ENCODE data around the gene NDST1.

Gene NDST1

DNA sequence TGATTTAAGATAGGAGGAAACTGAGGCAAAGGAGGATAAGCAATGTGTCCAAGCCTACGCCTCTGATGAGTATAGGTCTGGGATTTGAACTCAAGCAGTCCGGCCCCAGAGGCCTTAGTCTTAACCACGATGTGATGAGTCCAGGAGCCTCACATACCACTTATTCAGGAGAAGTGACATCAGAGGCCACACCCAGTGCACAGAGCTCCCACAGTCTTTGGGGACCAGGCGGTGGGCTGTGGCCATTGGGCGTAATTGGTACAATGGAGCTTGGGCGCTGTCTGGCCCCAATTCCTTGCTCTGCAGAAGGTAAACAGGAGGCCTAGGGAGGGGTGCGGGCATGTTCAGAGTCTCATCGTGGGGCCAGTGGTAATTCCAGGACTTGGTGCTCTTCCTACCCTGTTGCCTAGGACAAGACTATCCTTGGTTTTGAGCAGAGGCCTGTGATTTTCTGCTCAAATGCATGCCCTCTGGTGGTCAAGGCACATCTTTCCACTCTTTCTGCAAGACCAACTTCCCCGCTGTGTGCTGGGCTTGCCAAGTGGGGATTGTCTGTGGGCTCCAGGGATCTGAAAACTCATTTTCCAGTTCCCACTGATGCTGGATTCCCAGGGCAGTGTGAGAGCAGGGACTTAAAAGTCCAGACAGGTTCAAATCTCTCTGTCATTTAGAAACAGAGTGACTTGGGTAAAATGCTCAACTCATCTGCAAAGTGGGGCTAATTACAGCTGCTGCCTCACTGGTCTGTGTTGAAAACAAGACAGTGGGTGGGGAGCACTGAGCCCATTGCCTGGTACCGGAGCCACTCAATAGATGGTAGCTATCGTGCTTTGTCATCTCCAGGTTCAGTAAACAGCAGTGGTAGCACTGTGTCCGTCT is 15.8 kb downstream of the NDST1 start:
- DNase-seq (ENCODE audit: low spot score): peak; percentile 70

DNA sequence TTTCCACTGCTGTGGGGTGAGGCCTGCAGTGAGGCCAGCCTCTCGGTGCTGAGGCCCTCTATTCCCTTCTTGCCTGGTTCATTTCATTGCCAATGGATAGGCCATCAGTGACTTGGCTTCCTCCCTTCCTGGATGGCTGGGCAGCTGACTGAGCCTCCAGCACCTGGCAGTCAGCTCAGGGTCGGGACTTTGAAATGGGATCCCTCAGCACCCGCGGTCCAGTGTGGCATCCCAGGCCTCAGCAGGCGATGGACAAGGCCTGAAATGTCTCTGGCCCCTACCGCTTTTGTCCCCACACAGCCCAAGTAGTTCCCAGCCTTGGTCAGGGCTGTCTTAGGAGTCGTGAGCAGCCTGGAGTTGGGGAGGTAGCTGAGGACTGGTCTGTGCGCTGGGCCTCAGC is 17.2 kb downstream of the NDST1 start:
- no peak for DNase-seq (ENCODE audit: low spot score)

DNA sequence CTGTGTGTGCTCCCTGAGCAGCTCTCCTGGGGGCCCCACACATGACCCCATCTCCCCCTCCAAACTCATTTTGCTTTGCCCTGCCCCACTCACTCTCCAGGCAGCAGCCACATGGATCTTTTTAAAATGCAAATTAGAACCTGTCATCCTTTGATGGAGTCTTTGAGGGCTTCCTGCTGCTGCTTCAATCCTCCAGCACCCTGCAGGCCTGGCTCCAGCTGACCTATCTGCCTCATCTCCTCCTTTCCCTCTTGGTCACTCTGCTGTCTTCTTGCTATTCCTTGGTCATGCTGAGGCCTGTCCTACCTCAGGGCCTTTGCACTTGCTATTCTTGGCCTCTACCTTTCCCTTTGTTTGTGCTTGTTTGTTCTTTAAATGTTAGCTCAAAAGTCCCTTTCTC is 17.9 kb downstream of the NDST1 start:
- no peak for DNase-seq (ENCODE audit: low spot score)

DNA sequence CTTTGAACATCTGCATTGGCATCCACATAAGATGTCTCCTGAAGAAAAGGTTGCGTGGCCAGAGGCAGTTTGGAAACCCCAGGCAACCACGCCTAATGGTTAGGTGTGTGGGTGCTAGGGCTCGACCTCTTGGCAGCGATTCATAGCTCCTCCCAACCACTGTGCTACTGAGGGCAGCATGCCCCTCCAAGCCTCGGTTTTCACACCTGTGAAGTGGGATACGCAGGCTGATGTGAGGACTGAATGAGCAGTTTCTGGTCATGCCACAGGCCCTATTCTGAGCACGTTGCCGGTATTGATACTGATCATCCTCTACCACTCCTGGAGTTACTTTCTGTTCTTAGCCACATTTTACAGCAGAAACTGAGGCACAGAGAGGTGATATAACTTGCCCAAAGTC is 19.1 kb downstream of the NDST1 start:
- no peak for DNase-seq (ENCODE audit: low spot score)

DNA sequence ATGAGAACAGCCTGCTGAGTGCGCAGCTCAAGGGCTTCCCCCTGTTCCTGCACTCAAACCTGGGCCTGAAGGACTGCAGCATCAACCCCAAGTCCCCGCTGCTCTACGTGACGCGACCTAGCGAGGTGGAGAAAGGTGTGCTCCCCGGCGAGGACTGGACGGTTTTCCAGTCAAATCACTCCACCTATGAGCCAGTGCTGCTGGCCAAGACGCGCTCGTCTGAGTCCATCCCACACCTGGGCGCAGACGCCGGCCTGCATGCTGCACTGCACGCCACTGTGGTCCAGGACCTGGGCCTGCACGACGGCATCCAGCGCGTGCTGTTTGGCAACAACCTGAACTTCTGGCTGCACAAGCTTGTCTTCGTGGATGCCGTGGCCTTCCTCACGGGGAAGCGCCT is 19.9 kb downstream of the NDST1 start:
- DNase-seq (ENCODE audit: low spot score): no peak

DNA sequence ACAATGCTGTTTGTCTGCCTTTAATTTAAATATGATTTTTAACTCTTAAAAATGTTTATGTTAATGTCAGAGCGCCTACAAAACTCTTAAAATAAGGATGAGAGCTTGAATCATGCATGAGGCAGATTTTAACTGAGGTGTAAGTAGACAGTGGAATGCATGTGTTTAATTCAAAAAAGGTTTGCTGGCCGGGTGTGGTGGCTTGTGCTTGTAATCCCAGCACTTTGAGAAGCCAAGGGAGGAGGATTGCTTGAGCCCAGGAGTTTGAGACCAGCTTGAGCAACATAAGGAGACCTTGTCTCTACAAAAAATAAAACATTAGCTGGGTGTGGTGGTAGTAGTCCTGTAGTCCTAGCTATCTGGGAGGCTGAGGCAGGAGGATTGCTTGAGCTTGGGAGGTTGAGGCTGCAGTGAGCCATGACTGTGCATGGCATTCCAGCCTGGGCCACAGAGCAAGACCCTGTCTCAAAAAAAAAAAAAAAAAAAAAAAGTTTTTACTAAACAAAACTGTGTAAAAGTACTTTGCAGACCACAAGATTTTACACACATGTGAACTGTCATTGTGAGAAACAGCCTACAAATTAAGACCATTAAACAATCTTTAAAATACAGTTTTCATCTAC is 21.1 kb downstream of the NDST1 start:
- no peak for DNase-seq (ENCODE audit: low spot score)

DNA sequence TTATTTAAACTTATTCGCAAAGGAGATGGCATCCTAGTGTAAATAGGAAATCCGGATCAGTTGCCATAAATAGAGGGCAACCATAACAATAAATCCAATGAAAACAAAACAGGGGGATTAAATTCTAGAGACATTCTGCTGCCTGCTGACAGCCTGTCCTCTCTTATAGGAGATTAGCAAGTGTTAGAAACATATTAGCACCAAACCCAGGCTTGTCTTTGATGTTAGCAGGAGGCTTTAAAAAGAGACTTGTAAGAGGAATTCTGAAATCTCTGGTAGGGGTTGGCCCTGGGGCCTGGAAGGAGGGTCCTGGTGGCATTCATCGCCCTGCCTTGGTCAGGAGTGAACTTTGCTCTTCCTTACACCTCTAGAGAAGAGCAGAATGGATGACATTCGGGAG is 21.6 kb downstream of the NDST1 start:
- DNase-seq (ENCODE audit: low spot score): no peak

DNA sequence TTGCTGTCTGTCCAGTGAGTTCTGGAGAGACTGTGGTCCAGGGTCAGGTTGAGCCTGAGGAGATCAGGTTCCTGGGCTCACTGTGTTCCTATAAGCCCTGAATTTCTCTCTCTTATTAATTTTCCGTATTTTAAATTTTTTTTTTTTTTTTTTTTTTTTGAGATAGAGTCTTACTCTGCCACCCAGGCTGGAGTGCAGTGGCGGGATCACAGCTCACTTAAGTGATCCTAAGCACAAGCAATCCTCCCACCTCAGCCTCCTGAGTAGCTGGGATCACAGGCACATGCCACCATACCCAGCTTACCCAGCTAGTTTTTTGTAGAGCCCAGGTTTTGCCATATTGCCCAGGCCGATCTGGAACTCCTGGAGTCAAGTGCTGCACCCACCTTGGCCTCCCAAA is 22.5 kb downstream of the NDST1 start:
- no peak for DNase-seq (ENCODE audit: low spot score)

DNA sequence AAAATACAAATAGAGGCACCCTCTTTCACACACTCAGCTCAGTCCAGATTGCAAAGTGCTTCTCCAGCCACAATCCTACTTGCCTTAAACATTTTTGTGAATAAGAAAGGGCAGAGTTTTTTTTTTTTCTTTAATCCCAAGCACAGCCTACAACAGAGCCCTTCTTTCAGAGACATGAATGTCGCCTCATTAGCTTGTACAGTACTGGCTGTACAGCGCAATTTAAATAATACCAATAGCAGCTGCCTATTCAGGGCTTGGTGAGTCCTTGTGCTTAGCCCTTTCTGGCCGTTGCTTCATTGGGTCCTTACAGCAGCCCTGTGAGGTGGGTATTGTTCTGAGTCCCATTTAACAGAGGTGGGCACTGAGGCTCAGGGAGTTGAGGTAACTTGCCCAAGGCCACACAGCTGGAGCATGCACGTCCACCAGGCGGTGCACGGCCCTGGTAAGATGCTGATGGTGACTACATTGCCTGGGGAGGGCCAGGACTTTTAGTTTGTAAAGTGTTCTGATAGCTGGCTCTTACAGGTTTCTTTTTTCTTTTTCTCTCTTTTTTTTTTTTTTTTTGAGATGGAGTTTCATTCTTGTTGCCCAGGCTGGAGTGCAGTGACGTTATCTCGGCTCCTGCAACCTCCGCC is 23.1 kb downstream of the NDST1 start:
- no peak for DNase-seq (ENCODE audit: low spot score)

DNA sequence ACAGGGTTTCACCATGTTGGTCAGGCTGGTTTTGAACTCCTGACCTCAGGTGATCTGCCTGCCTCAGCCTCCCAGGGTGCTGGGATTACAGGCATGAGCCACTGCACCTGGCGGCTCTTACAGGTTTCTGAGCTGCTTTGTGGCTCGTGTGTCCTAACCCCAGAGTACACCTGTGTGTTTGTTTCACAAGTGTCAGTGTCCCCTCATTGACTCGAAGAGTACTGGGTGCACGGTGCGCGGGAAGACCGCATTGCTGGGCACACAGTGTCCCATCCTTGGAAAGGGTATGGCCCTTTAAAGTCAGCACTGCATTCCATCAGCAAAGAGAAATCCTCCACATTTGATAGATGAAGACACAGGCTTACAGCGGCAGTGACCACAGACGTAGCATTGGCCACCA is 23.8 kb downstream of the NDST1 start:
- no peak for DNase-seq (ENCODE audit: low spot score)

DNA sequence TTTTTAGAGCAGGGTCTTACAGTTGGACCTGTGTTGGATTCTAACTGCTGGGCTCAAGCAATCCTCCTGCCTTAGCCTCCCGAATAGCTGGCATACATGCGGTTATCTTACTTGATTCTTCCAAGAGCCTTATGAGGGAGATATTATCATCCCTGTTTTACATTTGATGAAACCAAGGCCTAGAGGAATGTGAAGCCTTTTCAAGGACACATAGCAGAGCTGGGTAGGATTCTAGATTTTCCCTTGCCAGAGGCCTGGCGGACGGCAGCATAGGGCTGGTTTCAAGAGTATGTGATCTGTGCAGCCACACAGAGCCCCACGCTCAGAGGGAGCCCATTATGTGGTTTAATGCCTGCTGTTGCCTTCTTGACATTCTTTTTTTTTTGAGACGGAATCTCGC is 24.2 kb downstream of the NDST1 start:
- no peak for DNase-seq (ENCODE audit: low spot score)

DNA sequence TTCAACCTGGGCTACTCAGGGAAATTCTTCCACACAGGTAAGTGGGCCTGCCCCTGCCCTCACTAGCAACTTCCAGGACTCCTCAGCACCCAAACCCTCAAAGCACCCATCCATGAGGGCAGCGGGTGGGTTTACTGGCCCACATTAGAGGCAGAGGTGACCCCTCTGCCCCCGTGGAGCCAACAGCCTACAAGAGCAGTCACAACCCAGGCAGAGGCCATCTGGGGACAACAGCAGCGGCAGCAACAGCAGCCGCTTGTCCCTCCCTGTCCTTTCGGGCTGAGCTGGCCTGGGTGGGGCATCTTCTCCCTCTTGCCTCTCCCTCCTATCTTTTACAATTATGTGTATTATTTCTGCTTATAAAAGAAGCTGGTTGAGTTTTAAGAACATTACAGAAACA is 25.1 kb downstream of the NDST1 start:
- DNase-seq (ENCODE audit: low spot score): no peak

DNA sequence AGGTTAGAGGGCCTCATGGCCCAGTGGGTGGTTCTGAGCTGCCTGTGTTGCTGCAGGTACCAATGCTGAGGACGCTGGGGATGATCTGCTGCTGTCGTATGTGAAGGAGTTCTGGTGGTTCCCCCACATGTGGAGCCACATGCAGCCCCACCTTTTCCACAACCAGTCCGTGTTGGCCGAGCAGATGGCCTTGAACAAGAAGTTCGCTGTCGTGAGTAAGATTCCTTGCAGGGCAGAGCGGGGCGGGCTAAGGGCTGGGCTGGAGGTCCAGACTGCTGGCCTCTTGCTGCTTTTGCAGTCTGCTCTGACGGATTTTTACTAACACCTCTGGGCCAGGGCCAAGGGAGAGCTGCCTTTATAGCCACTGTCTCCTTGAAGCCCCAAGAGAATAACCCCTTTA is 26.9 kb downstream of the NDST1 start:
- DNase-seq (ENCODE audit: low spot score): no peak

DNA sequence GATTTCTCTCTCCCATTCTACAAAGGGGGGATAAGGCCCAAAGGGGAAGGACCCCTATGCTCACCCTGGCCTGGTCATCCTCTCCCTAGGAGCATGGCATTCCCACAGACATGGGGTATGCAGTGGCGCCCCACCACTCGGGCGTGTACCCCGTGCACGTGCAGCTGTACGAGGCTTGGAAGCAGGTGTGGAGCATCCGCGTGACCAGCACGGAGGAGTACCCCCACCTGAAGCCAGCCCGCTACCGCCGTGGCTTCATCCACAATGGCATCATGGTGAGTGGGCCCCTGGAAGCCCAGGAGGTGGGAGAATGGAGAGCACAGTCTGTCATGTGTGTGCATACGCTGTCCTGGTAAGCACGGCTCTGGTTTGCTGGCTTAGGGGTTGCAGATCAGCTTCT is 27.7 kb downstream of the NDST1 start:
- DNase-seq (ENCODE audit: low spot score): no peak

DNA sequence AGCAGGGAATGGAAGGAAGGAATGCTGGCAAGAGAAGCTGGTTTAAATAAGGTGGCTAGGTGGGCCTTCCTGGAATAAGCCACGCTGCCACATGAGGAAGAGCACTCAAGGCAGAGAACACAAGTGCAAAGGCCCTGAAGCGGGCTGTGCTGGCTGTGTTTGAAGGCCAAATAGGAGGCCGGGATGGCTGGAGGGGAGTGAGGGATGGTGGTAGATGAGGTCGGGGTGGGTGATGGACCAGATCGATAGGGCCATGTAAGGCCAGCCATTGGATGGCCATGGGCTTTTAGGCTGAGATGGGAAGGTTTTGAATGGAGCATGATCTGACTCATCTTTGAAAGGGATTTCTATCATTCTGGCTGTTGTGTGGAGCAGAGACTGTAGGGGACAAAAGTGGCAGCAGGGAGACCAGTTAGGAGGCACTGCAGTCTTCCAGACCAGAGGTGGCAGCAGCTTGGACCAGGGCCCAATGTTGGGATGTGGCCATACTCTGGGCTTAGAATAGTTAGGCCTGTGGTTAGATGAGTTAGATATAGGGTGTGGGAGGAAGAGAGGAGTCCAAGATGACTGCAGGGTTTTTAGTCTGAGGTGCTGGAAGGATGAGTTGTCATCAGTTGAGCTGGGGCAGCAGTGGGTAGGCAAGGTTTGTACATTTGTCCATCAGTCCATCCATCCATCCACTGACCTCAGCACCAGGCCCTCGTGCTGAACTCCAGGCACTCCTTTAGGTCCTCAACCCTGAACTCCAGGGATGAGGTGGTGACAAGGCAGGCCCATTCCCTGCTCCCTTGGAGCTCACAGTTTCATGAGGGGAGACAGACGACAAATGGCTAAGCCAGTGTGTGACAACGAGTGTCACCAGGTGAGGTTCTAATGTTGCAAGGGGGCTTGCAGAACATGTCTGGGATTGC is 30.3 kb downstream of the NDST1 start:
- no peak for DNase-seq (ENCODE audit: low spot score)

DNA sequence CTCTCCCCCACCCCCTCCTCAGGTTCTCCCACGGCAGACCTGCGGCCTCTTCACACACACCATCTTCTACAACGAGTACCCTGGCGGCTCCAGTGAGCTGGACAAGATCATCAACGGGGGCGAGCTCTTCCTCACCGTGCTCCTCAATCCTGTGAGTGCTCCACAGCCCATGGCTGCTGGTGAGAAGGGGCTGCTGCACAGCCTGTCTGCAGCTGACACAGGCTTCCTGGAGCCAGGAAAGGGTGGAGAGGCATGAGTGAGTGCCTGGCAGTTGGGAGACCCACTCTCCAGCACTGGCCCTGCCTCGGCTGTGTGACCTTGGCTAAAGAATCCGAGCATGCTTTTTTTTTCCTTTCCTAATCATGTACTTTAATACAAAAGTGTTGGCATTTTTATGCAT is 31.3 kb downstream of the NDST1 start:
- no peak for DNase-seq (ENCODE audit: low spot score)

DNA sequence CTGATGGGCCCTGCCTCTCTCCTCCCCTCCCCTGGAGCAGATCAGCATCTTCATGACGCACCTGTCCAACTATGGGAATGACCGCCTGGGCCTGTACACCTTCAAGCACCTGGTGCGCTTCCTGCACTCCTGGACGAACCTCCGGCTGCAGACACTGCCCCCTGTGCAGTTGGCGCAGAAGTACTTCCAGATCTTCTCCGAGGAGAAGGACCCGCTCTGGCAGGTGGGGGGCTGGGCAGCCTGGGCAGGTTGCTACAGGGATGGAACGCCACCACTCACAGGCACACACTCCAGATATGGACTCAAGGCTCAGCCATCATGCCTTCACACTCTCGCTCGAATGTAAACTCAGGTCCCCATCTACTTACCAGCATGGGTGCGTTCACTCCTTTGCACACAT is 32.1 kb downstream of the NDST1 start:
- no peak for DNase-seq (ENCODE audit: low spot score)

DNA sequence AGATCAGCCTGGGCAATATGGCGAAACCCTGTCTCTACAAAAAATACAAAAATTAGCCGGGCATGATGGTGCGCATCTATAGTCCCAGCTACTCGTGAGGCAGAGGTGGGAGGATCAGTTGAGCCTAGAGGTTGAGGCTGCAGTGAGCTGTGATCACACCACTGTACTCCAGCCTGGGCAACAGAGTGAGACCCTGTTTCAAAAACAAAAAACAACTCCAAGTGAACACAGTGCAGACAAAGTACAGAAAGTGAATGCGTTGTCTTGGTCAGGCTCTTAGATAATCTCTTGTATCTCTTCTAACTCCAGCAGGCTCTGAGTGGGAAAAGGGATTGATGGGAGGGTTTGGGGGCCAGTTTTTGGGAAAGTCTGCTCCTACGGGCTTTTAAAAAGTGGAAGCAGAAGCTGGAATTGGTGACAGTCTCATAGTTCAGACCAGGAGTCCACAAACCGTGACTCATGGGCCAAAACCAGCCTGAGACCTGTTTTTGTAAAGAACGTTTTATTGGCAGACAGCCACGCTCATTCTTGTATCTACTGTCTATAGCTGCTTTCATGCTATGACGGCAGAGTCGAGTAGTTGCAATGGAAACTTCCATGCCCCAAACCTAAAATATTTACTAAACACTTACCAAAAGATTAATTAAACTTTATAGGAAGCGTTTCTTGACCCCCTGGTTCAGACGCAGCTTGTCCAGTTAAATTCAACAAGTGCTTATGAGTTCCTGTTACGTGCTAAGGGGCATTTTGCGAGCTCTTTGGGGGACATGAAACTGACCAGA is 32.9 kb downstream of the NDST1 start:
- no peak for DNase-seq (ENCODE audit: low spot score)

DNA sequence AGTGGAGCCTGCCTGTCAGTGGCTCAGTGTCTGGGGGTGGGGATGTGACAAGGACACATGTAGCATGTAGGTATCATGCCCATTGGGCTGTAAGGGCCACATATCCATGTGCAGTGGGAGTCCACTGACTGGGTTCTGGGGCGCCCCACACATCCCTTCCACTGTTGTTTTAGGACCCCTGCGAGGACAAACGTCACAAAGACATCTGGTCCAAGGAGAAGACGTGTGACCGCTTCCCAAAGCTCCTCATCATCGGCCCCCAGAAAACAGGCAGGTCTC is 33.4 kb downstream of the NDST1 start:
- DNase-seq (ENCODE audit: low spot score): no peak

DNA sequence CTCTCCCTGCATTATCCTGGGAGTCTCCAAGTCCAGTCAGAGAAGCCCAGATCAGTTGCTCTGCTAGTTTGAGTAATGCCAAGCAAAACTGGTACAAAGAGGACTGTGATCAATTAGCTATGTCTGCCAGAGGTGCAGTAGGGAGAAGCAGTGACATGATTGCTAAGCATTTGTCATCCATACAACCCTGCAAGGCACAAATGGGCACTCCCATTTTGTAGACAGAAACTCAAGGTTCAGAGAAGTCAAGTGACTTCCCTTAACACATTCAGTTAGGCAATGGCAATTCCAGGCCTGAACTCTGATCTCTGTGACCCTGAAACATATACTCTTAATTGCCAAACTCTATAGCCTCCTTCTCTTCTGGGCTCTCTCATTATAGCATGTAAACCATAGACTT is 34.0 kb downstream of the NDST1 start:
- no peak for DNase-seq (ENCODE audit: low spot score)

DNA sequence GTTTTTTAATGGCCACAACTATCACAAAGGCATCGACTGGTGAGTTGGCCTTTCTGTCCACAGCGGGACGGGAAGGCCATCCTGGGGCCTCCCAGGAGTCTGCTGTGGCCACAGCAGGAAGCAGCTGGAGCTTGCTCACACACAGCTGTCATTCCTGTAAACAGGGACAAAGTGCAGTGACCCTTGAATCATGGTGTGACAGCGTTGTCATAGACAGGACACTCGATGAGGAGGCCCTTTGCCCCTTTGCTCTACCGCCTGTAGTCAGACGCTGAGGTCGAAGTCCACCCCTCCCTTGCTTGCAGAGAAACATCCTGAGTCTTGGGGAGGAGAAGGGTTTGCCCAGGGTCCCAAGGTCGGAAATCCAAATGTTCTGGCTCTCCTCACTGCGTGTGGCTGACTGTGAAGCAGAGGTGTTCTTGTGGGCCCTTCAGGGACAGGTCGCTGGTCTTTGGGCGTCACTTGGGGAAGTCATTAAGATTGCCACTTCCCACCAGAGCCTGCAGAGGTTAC is 35.1 kb downstream of the NDST1 start:
- peak; percentile 82 for DNase-seq (ENCODE audit: low spot score)
